Measurements from ENCODE around the gene ILF2.

The ILF2 gene

DNA sequence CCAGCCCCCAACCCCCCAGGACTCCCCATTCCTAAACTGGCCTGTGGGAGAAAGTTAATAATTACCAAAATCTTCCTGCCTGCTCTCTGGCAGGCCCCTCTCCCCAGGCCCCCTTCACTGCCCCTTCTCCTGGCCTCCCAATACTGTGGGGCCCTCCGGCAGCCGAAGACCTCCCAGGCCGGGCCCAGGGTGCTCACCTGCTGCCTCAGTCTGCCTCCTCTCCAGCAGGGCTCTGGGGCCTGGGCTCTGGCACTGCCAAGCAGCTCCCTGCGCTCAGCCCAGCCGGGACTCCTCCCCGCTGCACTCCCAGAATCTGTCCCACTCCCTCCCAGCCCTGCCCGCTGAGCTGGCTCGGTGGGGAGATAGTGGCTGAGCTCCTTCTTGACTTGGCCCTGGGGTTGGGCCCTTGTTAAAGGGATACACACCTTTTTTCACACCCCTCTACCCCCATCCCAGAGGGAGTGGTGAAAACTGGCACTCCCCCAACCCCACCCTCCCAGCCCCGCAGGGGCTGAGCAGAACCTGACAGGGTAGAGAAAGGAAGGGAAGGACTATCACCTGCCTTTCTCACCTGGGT lies 58.0 kb downstream of the ILF2 start, which contains the start of gene S100A16:
Gene S100A16 (minus strand): TSS at position 383 of the 577 bp plus-strand sequence. CDS start 4,986 bp downstream, outside the sequence.
- Histone ChIP-seq H3K27me3 (no peaks in the 10 kb centered on the region), H3K4me1 (peaks cover 19% of the 10 kb centered on the region), H3K4me3 (ENCODE audit: low read depth, low read length) (no peak within 1 kb of the TSS), H3K9me3 (no peaks in the 10 kb centered on the region), H3K36me3 (no peaks in the 10 kb centered on the region)
- no peak for DNase-seq
- TF ChIP-seq, protein P1, sequence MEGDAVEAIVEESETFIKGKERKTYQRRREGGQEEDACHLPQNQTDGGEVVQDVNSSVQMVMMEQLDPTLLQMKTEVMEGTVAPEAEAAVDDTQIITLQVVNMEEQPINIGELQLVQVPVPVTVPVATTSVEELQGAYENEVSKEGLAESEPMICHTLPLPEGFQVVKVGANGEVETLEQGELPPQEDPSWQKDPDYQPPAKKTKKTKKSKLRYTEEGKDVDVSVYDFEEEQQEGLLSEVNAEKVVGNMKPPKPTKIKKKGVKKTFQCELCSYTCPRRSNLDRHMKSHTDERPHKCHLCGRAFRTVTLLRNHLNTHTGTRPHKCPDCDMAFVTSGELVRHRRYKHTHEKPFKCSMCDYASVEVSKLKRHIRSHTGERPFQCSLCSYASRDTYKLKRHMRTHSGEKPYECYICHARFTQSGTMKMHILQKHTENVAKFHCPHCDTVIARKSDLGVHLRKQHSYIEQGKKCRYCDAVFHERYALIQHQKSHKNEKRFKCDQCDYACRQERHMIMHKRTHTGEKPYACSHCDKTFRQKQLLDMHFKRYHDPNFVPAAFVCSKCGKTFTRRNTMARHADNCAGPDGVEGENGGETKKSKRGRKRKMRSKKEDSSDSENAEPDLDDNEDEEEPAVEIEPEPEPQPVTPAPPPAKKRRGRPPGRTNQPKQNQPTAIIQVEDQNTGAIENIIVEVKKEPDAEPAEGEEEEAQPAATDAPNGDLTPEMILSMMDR (IDR thresholded peaks at IDR 0.05; ENCODE audit: low read depth, low read length) = no peak

GRCh38 chr1:153612111-153612754 lies 58.6 kb downstream of the ILF2 start:
- Histone ChIP-seq H3K4me1 (peaks cover 19% of the 10 kb centered on the region), H3K4me3 (ENCODE audit: low read depth, low read length) (no peak overlapping the region), H3K9me3 (no peaks in the 10 kb centered on the region), H3K27me3 (no peaks in the 10 kb centered on the region), H3K36me3 (no peaks in the 10 kb centered on the region)
- no peak for DNase-seq
- TF ChIP-seq, protein P1 (IDR thresholded peaks at IDR 0.05; ENCODE audit: low read depth, low read length) = no peak

All from BE2C (cell line).